ES-I3 (cell line): ENCODE results near the gene CNTFR.
A peak's percentile ranks its signal among the peaks of the same experiment; 100 is the strongest.

Experiments used
- H3K36me3 ChIP-seq: 2 replicates; pipeline ENCODE4 v1.6.1; 2013; ENCODE audit warnings: mild to moderate bottlenecking, low read length, control low read depth, moderate library complexity; ENCODE audit not compliant: insufficient read depth
- H3K4me1 ChIP-seq: 2 replicates; pipeline ENCODE4 v1.6.1; 2013; ENCODE audit warnings: mild to moderate bottlenecking, control low read depth, low read length; ENCODE audit not compliant: insufficient read depth
- H3K9ac ChIP-seq: 2 replicates; pipeline ENCODE4 v1.6.1; 2013; ENCODE audit warnings: low read depth, mild to moderate bottlenecking, low read length, moderate library complexity
- H3K9me3 ChIP-seq: 2 replicates; pipeline ENCODE4 v1.6.1; 2013; ENCODE audit warnings: mild to moderate bottlenecking, low read length, moderate library complexity; ENCODE audit not compliant: control insufficient read depth, insufficient read depth

The CNTFR gene

GRCh38 chr9:34587271-34587670 is 2.3 kb downstream of the CNTFR start:
- Histone ChIP-seq H3K36me3 (no peaks in the 10 kb centered on the region), H3K9me3 (no peaks in the 10 kb centered on the region), H3K9ac (no peak overlapping the region), H3K4me1 (peaks cover 25% of the 10 kb centered on the region)

- peaks cover 25% of the 10 kb centered on the region for H3K4me1 ChIP-seq
- H3K36me3 ChIP-seq = no peaks in the 10 kb centered on the region
- H3K9me3 ChIP-seq = no peaks in the 10 kb centered on the region
- H3K9ac ChIP-seq = no peak overlapping the region; the same call in 1 of the 2 replicates
Observed at GRCh38 chr9:34585946-34586669, 3.4 kb downstream of the CNTFR start.

DNA sequence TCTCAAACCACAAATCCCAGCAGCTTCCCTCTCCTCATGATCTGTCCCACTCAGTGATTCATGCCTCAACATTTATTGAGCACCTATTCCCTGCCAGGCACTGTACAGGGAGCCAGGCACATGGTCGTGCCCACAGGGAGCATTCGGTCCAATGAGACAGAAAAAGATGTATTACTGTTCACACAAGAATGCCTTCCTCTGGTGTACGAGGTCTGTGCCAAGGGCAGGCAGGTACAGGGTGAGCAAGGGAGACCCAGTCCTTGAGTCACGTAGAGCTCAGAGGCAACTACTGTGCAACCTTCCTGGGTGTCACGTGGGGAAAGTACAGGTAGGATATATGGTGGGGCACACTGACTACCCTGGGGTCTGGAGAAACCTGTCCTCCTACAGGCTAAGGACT is 4.6 kb downstream of the CNTFR start:
- H3K4me1 ChIP-seq = peaks cover 29% of the 10 kb centered on the region
- no peak overlapping the region for H3K9ac ChIP-seq
- no peaks in the 10 kb centered on the region for H3K9me3 ChIP-seq
- no peaks in the 10 kb centered on the region for H3K36me3 ChIP-seq

DNA sequence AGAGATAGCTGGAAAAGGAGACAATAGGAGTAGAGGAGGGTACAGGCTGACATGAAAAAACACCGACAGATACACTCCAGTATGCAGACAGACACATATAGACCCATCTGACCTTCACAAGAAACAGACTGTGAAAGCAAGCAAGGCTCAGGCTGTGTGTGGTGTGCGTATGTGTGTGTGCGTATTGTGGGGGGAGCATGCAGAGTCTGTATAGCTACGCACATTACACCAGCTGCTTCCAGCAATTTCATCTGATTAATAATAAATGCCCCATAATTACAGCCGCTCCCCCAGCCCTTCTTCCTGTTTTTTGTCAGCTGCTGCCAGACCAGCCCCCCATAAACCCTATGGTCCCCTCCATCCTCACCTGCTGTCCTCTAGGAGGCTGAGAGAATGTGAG is 6.7 kb downstream of the CNTFR start:
- Histone ChIP-seq H3K9ac (no peak overlapping the region), H3K36me3 (no peaks in the 10 kb centered on the region), H3K9me3 (no peaks in the 10 kb centered on the region), H3K4me1 (peaks cover 32% of the 10 kb centered on the region)

- Histone ChIP-seq H3K9me3 (no peaks in the 10 kb centered on the region), H3K4me1 (peaks cover 38% of the 10 kb centered on the region), H3K9ac (no peak overlapping the region), H3K36me3 (no peaks in the 10 kb centered on the region)
Observed at GRCh38 chr9:34581318-34581717, 8.2 kb downstream of the CNTFR start.

GRCh38 chr9:34580358-34580757 is 9.2 kb downstream of the CNTFR start:
- H3K36me3 ChIP-seq = no peaks in the 10 kb centered on the region
- H3K9me3 ChIP-seq = no peaks in the 10 kb centered on the region
- peaks cover 32% of the 10 kb centered on the region for H3K4me1 ChIP-seq
- no peak overlapping the region for H3K9ac ChIP-seq

DNA sequence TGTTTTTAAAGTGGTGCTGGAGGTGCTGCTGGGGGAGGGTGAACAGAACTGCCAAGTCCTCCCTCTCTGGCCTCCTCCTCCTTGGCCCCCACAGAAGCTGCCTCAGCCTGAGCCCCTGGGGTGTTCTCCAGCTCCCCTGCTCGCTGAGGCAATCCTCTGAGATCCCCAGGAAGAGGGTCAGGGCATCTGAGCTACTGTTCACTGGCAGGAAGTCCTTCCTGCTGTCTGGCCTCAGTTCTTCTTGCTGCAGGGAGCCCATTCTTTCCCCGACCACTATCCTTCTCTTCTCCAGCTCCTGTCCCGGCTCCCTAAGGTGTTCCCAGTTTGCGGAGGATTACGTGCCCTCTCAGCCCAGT is 9.7 kb downstream of the CNTFR start:
- Histone ChIP-seq H3K4me1 (peaks cover 26% of the 10 kb centered on the region), H3K9ac (no peak overlapping the region; the same call in 1 of the 2 replicates), H3K9me3 (no peaks in the 10 kb centered on the region), H3K36me3 (no peaks in the 10 kb centered on the region)

GRCh38 chr9:34579104-34579807 is 10.3 kb downstream of the CNTFR start:
- no peaks in the 10 kb centered on the region for H3K36me3 ChIP-seq
- H3K9ac ChIP-seq = peak overlapping the region; percentile 46; the same call in 1 of the 2 replicates
- no peaks in the 10 kb centered on the region for H3K9me3 ChIP-seq
- peaks cover 28% of the 10 kb centered on the region for H3K4me1 ChIP-seq

GRCh38 chr9:34578241-34579103 is 11.1 kb downstream of the CNTFR start:
- Histone ChIP-seq H3K4me1 (peaks cover 34% of the 10 kb centered on the region), H3K9me3 (no peaks in the 10 kb centered on the region), H3K36me3 (no peaks in the 10 kb centered on the region), H3K9ac (peak overlapping the region; percentile 46)

- Histone ChIP-seq H3K4me1 (peaks cover 39% of the 10 kb centered on the region), H3K9me3 (no peaks in the 10 kb centered on the region), H3K36me3 (no peaks in the 10 kb centered on the region), H3K9ac (peak overlapping the region; percentile 46)
Observed at GRCh38 chr9:34577400-34578240, 11.9 kb downstream of the CNTFR start.

DNA sequence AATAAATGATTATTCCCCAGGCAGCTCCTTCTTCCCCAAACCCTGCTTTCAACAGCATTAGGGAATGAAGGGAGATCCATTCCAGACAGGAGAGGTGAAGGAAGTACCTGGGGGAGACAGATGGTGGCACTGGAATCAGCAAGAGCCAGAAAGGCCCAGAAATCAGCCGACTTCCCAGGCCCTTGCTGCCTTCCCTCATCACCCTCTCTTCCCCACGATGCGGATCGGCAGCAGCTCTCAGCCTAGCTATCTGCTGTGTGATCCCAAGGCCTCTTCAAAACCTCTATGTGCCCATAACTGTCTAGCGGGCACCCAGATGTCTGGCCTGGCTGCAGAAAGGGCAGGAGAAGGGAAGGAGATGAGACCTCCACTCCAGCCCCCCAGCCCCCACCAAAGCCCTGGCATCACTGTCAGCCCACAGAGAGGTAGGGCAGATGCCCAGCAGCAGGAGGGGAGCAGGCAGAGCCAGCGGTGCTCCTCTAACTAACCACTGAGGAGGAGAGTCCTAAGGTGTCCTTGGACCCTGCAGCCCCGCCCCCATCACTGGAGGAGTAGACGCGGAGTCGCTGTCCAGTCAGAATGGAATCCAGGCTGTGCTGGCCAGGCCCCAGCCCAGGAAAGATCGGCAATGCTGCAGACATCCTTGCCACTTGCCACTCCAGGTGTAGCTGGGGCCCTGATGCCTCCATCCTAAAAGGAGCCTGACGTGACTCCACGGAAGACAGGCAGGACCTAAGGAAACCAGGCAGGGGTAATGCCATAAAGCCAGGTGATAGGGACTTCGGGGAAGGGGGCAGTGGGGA is 12.7 kb downstream of the CNTFR start:
- Histone ChIP-seq H3K36me3 (no peaks in the 10 kb centered on the region), H3K9me3 (no peaks in the 10 kb centered on the region), H3K4me1 (peaks cover 39% of the 10 kb centered on the region), H3K9ac (no peak overlapping the region)

DNA sequence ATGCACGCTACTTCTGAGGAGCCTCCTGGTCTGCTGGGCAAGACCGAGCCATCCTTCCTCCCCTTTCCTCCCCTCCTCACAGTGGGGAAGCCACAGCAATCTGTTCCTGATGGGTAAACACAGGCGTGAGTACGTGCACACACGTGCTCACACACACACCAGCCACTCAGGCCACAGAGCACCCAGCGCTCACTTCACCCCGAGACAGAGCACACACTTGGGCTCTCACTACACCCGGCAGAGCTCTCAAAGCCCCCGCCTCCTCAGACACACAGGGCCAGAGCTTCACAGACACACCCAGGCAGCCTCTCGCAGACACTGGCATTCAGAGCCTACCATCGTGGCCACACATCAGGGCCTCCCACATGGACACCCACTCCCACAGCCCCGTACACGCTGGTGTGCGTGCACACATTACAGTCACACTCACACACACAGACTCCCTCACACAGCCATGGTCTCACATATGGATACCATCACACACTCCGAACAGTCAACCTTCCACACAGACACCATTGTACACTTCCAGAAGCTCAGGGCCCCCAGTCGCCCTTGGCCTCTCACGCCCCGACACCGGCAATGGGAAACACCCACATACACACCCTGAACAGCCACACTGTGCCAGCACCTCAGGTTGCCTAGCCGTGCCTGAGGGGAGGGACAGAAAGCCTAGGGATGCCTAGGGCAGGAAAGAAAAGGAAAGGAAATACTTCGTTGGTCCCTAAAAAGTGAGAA is 13.5 kb downstream of the CNTFR start:
- Histone ChIP-seq H3K9ac (no peak overlapping the region), H3K4me1 (peaks cover 42% of the 10 kb centered on the region), H3K9me3 (no peaks in the 10 kb centered on the region), H3K36me3 (no peaks in the 10 kb centered on the region)

- H3K4me1 ChIP-seq = peaks cover 49% of the 10 kb centered on the region
- H3K9ac ChIP-seq = no peak overlapping the region
- H3K9me3 ChIP-seq = no peaks in the 10 kb centered on the region
- H3K36me3 ChIP-seq = no peaks in the 10 kb centered on the region
Observed at GRCh38 chr9:34575241-34575640, 14.3 kb downstream of the CNTFR start.
